Measurements from ENCODE around the gene REEP5.

GRCh38 chr5:112930082-112930344 lies 8.0 kb upstream of the REEP5 start:
- TF ChIP-seq CTCF (IDR thresholded peaks at IDR 0.05) (no peak), POLR2A (IDR thresholded peaks at IDR 0.05) (no peak)

All from Peyer's patch (tissue), 4 donors.